Fibroblast of lung (primary cell): Measurements from ENCODE around the gene CTNNA1.

Experiments used
- CTCF ChIP-seq, 2 donors: IDR thresholded peaks in 1 of 2; conservative IDR thresholded peaks in 1 of 2; 1 replicate in 1 of 2; 2 replicates in 1 of 2; pipeline ENCODE4 v1.5.1; 2011 to 2012; ENCODE audit warnings: low read length in 2 of 2, control low read depth in 1 of 2, inconsistent platforms in 1 of 2, low read depth in 1 of 2, mild to moderate bottlenecking in 1 of 2
- EZH2 ChIP-seq: IDR thresholded peaks from 2 replicates; pipeline ENCODE4 v1.5.1; 2012; ENCODE audit warnings: low read length, control low read depth, mild to moderate bottlenecking; ENCODE audit errors: missing control alignments

- no peak for TF ChIP-seq CTCF (conservative IDR thresholded peaks at IDR 0.05 in 1 of 2, IDR thresholded peaks at IDR 0.05 in 1 of 2; ENCODE audit: low read depth in 1 of 2, low read length in 2 of 2)
- no peak for TF ChIP-seq EZH2
Measured at GRCh38 chr5:138932171-138932810, 179.1 kb downstream of the CTNNA1 start.
